Activated naive CD4-positive, alpha-beta T cell treated with anti-CD3 and anti-CD28 coated beads, Interleukin-2, amount 50 U/mL, for 24 hours (primary cell): Measurements from ENCODE around the gene EEIG1.

ENCODE experiments used
- H3K27ac Mint-ChIP-seq: one replicate; pipeline ENCODE4 v1.8.0; 2021; ENCODE audit warnings: mild to moderate bottlenecking, mixed read lengths
- H3K27me3 Mint-ChIP-seq: one replicate; pipeline ENCODE4 v1.8.0; 2021; ENCODE audit warnings: mixed read lengths
- H3K36me3 Mint-ChIP-seq: one replicate; pipeline ENCODE4 v1.8.0; 2021; ENCODE audit warnings: mixed read lengths
- H3K4me1 Mint-ChIP-seq: one replicate; pipeline ENCODE4 v1.8.0; 2021; ENCODE audit warnings: mixed read lengths
- H3K4me3 Mint-ChIP-seq: one replicate; pipeline ENCODE4 v1.8.0; 2021; ENCODE audit warnings: mild to moderate bottlenecking, mixed read lengths
- H3K9me3 Mint-ChIP-seq: one replicate; pipeline ENCODE4 v1.8.0; 2021; ENCODE audit warnings: mixed read lengths

Gene EEIG1

GRCh38 chr9:127972236-127972871 is 8.4 kb downstream of the EEIG1 start:
- Mint-ChIP-seq H3K9me3 (no peaks in the 10 kb centered on the region), H3K4me3 (peak overlapping the region; percentile 96), H3K36me3 (no peaks in the 10 kb centered on the region), H3K4me1 (peaks cover 90% of the 10 kb centered on the region), H3K27ac (peak overlapping the region; percentile 98), H3K27me3 (no peaks in the 10 kb centered on the region)

GRCh38 chr9:127971357-127972235 is 9.2 kb downstream of the EEIG1 start:
- H3K4me3 Mint-ChIP-seq: peak overlapping the region; percentile 96
- no peaks in the 10 kb centered on the region for H3K27me3 Mint-ChIP-seq
- peaks cover 94% of the 10 kb centered on the region for H3K4me1 Mint-ChIP-seq
- no peaks in the 10 kb centered on the region for H3K9me3 Mint-ChIP-seq
- H3K27ac Mint-ChIP-seq: peak overlapping the region; percentile 98
- no peaks in the 10 kb centered on the region for H3K36me3 Mint-ChIP-seq

DNA sequence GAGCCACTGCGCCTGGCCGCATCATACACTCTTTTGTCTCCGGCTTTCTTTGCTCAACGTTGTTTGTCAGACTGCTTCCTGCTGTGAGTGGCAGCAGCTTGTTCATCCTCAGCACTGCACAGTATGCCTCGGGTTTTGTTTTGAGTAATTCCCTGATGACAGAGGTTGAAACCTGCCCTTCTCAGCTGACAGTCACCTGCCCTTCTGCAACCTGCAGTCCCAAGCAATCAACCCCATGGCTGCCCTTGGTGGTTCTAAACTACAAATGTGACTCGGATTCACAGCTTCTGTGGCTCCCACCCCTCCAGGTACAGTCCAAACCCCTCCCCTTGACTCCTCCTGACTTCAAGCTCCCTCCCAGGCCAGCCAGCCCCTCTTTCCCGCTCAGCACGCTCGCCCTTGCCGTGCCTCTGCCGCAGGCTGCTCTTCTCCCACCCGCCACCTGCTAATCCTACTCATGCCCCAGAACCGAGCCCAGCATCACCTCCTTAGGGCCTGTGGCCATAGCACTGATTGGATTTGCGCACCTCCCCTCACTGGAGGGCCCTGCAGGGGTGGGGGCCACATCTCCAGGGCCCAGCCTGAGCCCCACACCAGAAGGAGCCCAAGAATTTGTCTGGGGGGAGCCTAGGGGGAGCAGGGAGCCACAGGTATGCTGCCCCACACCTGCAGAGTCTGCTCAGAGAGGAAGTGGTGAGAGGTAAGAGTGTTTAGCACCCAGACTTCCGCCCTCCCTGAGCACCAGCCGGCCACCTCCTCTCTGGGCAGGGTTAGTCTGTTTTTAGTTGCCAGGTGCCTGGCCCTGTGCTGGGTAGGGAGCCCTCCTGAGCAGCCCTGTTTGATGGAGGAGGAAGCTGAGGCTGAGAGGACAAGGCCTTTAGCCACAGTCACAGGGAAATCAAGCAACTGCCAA is 10.1 kb downstream of the EEIG1 start:
- H3K4me1 Mint-ChIP-seq: peaks cover 93% of the 10 kb centered on the region
- H3K4me3 Mint-ChIP-seq: peak overlapping the region; percentile 78
- H3K27ac Mint-ChIP-seq: peak overlapping the region; percentile 98
- H3K9me3 Mint-ChIP-seq: no peaks in the 10 kb centered on the region
- H3K36me3 Mint-ChIP-seq: no peaks in the 10 kb centered on the region
- H3K27me3 Mint-ChIP-seq: no peaks in the 10 kb centered on the region

GRCh38 chr9:127968700-127969383 is 11.9 kb downstream of the EEIG1 start:
- peak overlapping the region; percentile 98 for H3K27ac Mint-ChIP-seq
- H3K4me3 Mint-ChIP-seq: peak overlapping the region; percentile 78
- no peaks in the 10 kb centered on the region for H3K27me3 Mint-ChIP-seq
- H3K36me3 Mint-ChIP-seq: no peaks in the 10 kb centered on the region
- H3K4me1 Mint-ChIP-seq: peaks cover 95% of the 10 kb centered on the region
- H3K9me3 Mint-ChIP-seq: no peaks in the 10 kb centered on the region

GRCh38 chr9:127968042-127968441 is 12.7 kb downstream of the EEIG1 start:
- H3K9me3 Mint-ChIP-seq: no peaks in the 10 kb centered on the region
- H3K27me3 Mint-ChIP-seq: no peaks in the 10 kb centered on the region
- peaks cover 98% of the 10 kb centered on the region for H3K4me1 Mint-ChIP-seq
- no peaks in the 10 kb centered on the region for H3K36me3 Mint-ChIP-seq
- H3K27ac Mint-ChIP-seq: peak overlapping the region; percentile 98
- H3K4me3 Mint-ChIP-seq: peak overlapping the region; percentile 78

DNA sequence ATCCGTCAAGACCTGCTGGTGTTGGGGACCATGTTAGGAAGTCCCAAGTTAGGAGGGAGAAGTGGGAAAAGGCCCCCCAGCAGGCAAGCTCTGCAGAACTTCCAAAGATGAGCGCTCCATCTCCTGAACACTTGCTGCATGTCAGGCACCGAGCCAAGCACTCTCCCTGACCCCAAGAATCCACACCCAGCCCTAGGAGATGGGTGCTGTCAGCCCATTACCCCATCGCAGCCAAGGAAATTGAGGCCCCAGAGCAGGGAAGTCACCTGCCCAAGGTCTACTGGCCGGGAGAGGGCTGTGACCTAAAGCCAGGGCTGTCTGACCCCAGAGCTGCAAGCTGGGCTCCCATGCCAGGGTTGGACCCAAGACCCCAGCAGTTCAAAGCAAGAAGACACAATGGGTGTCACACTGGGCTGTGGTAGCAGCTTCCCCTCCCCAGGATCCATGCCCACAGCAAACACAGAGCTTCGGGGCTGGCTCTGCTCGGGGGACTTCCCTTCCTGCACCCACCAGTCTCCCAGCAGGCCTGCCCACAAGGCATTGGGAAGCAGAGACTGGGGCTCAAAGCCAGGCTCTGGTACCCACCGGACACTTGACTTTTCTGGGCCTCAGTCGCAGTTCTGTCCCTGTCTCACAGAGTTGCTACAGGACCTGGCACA is 13.5 kb downstream of the EEIG1 start:
- H3K27ac Mint-ChIP-seq: peak overlapping the region; percentile 98
- no peaks in the 10 kb centered on the region for H3K9me3 Mint-ChIP-seq
- H3K27me3 Mint-ChIP-seq: no peaks in the 10 kb centered on the region
- H3K36me3 Mint-ChIP-seq: peaks cover 2% of the 10 kb centered on the region
- peak overlapping the region; percentile 88 for H3K4me3 Mint-ChIP-seq
- peaks cover 98% of the 10 kb centered on the region for H3K4me1 Mint-ChIP-seq

DNA sequence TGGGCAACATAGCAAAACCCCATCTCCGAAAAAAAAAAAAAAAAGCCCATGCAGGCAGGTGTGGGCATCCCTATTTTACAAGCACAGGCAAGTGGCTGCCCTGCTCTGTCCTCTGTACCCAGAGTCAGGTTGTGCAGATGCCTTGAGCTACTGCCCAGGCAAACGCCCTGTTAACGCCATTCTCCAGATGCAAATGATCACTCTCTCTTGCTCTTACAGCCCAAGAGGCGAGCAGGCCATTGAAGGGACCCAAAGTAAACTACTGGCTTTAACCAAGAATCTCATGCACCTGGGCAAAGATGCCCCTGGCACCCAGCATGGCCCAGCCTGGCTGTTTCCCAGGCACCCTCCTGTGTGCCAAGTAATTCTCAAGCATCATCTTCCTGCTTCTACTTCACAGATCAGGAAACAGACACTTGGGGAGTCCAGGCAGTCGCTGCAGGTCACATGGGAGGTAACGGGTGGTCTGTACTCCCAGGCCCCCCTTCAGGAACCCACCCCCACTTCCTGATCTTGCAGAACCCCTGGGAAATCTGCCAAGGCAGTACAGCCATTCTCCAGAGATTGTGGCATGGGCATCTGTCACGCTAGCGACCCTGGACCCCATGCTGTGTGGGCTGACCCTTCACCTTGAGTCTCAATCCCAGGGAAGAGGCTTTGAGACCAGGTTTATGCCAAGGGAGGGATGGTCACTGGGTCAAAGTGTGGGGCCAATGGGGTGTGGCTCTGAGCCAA is 14.2 kb downstream of the EEIG1 start:
- H3K27me3 Mint-ChIP-seq: no peaks in the 10 kb centered on the region
- no peaks in the 10 kb centered on the region for H3K9me3 Mint-ChIP-seq
- peaks cover 98% of the 10 kb centered on the region for H3K4me1 Mint-ChIP-seq
- H3K36me3 Mint-ChIP-seq: peaks cover 2% of the 10 kb centered on the region
- H3K27ac Mint-ChIP-seq: peak overlapping the region; percentile 83
- peak overlapping the region; percentile 88 for H3K4me3 Mint-ChIP-seq

DNA sequence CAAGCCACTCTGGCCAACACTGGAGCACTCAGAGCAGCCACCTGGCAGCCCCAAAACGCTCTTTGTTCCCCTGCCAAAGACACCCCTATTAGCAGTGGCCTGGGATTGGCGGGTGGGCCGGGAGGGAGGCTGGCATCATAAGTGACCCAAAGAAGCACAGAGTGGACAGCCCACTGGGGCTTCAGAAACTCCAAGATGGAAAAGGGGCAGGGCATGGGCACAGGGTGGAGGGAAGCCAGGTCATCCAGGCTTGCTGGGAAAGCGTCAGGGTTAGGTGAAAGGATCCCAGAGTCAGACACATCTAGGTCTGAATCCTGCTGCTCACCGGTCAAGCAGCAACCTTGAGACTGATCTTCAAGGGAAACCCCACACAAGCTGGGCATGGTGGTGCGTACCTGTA is 14.8 kb downstream of the EEIG1 start:
- Mint-ChIP-seq H3K36me3 (peaks cover 5% of the 10 kb centered on the region), H3K27ac (peak overlapping the region; percentile 99), H3K4me3 (peak overlapping the region; percentile 88)

GRCh38 chr9:127963359-127964064 is 17.3 kb downstream of the EEIG1 start:
- peak overlapping the region; percentile 99 for H3K27ac Mint-ChIP-seq
- no peaks in the 10 kb centered on the region for H3K9me3 Mint-ChIP-seq
- peaks cover 98% of the 10 kb centered on the region for H3K4me1 Mint-ChIP-seq
- H3K36me3 Mint-ChIP-seq: peaks cover 10% of the 10 kb centered on the region
- H3K27me3 Mint-ChIP-seq: no peaks in the 10 kb centered on the region
- H3K4me3 Mint-ChIP-seq: peak overlapping the region; percentile 78

More for the DNA sequence above, 14.8 kb downstream of the EEIG1 start:
- Mint-ChIP-seq H3K4me1 (peaks cover 98% of the 10 kb centered on the region), H3K9me3 (no peaks in the 10 kb centered on the region), H3K27me3 (no peaks in the 10 kb centered on the region)

- peak overlapping the region; percentile 99 for H3K27ac Mint-ChIP-seq
These were observed 17.8 kb downstream of the EEIG1 start for GRCh38 chr9:127963041-127963358.

GRCh38 chr9:127962278-127962677 is 18.5 kb downstream of the EEIG1 start:
- H3K4me3 Mint-ChIP-seq: peak overlapping the region; percentile 78
- H3K9me3 Mint-ChIP-seq: no peaks in the 10 kb centered on the region
- no peaks in the 10 kb centered on the region for H3K27me3 Mint-ChIP-seq
- H3K27ac Mint-ChIP-seq: peak overlapping the region; percentile 99
- H3K36me3 Mint-ChIP-seq: peaks cover 12% of the 10 kb centered on the region
- peaks cover 98% of the 10 kb centered on the region for H3K4me1 Mint-ChIP-seq

More at GRCh38 chr9:127963041-127963358, 17.8 kb downstream of the EEIG1 start:
- Mint-ChIP-seq H3K36me3 (peaks cover 10% of the 10 kb centered on the region), H3K27me3 (no peaks in the 10 kb centered on the region), H3K4me3 (peak overlapping the region; percentile 78), H3K9me3 (no peaks in the 10 kb centered on the region), H3K4me1 (peaks cover 98% of the 10 kb centered on the region)

DNA sequence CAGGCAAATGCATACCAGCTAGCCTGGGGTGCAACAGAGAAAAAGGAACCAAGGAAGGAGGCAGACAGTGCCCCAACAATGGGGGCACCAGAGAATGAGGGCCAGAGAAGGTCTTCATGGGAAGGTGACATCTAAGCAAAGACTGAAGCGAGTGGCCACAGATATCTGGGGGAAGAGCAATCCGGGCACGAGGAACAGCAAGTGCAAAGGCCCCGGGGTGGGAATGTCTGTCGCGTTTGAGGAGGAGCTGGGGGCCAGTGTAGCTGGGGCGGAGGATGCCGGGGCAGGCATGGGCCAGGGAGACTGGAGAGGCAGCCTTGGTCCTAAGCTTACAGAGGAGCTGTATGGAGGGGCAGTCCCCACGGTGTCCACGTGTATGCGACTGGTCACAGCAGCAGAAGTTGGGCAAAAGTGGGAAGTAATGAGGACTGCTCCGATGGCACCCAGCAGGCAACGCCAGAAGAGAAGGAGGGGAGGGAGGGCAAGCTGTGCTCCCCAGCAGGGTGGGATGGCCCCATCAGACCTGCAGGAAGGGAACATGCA is 19.1 kb downstream of the EEIG1 start:
- peaks cover 12% of the 10 kb centered on the region for H3K36me3 Mint-ChIP-seq
- H3K4me1 Mint-ChIP-seq: peaks cover 98% of the 10 kb centered on the region
- H3K27me3 Mint-ChIP-seq: no peaks in the 10 kb centered on the region
- H3K27ac Mint-ChIP-seq: peak overlapping the region; percentile 99
- H3K9me3 Mint-ChIP-seq: no peaks in the 10 kb centered on the region
- peak overlapping the region; percentile 46 for H3K4me3 Mint-ChIP-seq

- peaks cover 94% of the 10 kb centered on the region for H3K4me1 Mint-ChIP-seq
These were observed 19.7 kb downstream of the EEIG1 start for GRCh38 chr9:127961155-127961490.

More at GRCh38 chr9:127961155-127961490, 19.7 kb downstream of the EEIG1 start:
- peaks cover 12% of the 10 kb centered on the region for H3K36me3 Mint-ChIP-seq
- peak overlapping the region; percentile 46 for H3K4me3 Mint-ChIP-seq
- H3K9me3 Mint-ChIP-seq: no peaks in the 10 kb centered on the region
- H3K27me3 Mint-ChIP-seq: no peaks in the 10 kb centered on the region
- peak overlapping the region; percentile 99 for H3K27ac Mint-ChIP-seq
